Stomach (tissue), 9 donors: ENCODE measurements around the gene AQR. TPM values are rescaled to one million over a fixed set of nuclear protein-coding genes. Genes with fewer than 3 reads are reported as not detected.

Experiments
- DNase-seq, 2 donors: peaks; one replicate each; pipeline versions ENCODE4 v3.0.0 to v3.0.0-alpha.2; 2013 to 2019
- H3K27ac ChIP-seq, 5 donors: fragments of 200-600 bp in 4 of 5; sonication (generic) in 4 of 5; one replicate each; pipeline ENCODE4 v1.5.1; 2013 to 2019; ENCODE audit warnings: mild to moderate bottlenecking in 1 of 5, moderate library complexity in 1 of 5
- H3K27me3 ChIP-seq, 3 donors: fragments of 200-600 bp; sonication (generic); one replicate each; pipeline ENCODE4 v1.5.1; 2017 to 2019; ENCODE audit warnings: mixed run types in 1 of 3
- H3K36me3 ChIP-seq, 4 donors: fragments of 200-600 bp; sonication (generic); 1 replicate in 3 of 4; 2 replicates in 1 of 4; pipeline ENCODE4 v1.5.1; 2016 to 2019
- H3K4me1 ChIP-seq, 4 donors: fragments of 200-600 bp; sonication (generic); one replicate each; pipeline ENCODE4 v1.5.1; 2016 to 2019
- H3K4me3 ChIP-seq, 4 donors: fragments of 200-600 bp; sonication (generic) in 3 of 4; one replicate each; pipeline ENCODE4 v1.5.1; 2016 to 2019; ENCODE audit warnings: mild to moderate bottlenecking in 1 of 4
- H3K9me3 ChIP-seq, 4 donors: fragments of 200-600 bp; sonication (generic); one replicate each; pipeline ENCODE4 v1.5.1; 2016 to 2019
- CTCF ChIP-seq, 7 experiments: fragments of 450-650 bp in 4 of 7; fragments of 200-600 bp in 3 of 7; sonication (generic) in 3 of 7; IDR thresholded peaks; one replicate each; pipeline ENCODE4 v1.5.1; 2016 to 2019; ENCODE audit warnings: antibody characterized with exemption in 7 of 7, control low read depth in 2 of 7, mild to moderate bottlenecking in 1 of 7
- EP300 ChIP-seq: sonication (generic); formaldehyde crosslinking; IDR thresholded peaks from one replicate; pipeline ENCODE4 v1.6.1; 2017; ENCODE audit warnings: antibody characterized with exemption
- POLR2A ChIP-seq, 4 donors: fragments of 450-650 bp; IDR thresholded peaks; one replicate each; pipeline ENCODE4 v1.6.1; 2016; ENCODE audit warnings: antibody characterized with exemption in 4 of 4, control low read depth in 2 of 4, mild to moderate bottlenecking in 1 of 4, moderate library complexity in 1 of 4
- POLR2AphosphoS5 ChIP-seq, 3 donors: sonication (generic); formaldehyde crosslinking; IDR thresholded peaks; one replicate each; pipeline ENCODE4 v1.6.1; 2016; ENCODE audit warnings: antibody characterized with exemption in 3 of 3
- WGBS, 5 donors: extraction: QIAGEN DNeasy Blood & Tissue Kit in 3 of 5; methylation state at CpG; one replicate each; pipeline versions ENCODE4 v1.1.5 to v1.1.7; 2013 to 2018; 5-methylcytosine and 5-hydroxymethylcytosine counted together
- intact Hi-C: fragments of 100-400 bp; cut with DNase I; formaldehyde crosslinking; loops from one replicate; pipeline ENCODE4 v1.15.1; 2023; ENCODE audit warnings: low total_unique reads
- polyA plus RNA-seq, 3 donors: library from polyadenylated mRNA; stranded (reverse); fragments of 200-250 nt; gene quantifications; one replicate each; pipeline ENCODE4 v1.2.3, GENCODE V29; 2013
- total RNA-seq, 5 donors: library from RNA; depleted of rRNA; stranded (reverse); fragments of >200 nt; gene quantifications; one replicate each; pipeline versions ENCODE4 v1.1.0 to v1.2.3, GENCODE V29; 2014 to 2016
- donor health status: healthy with polysubstance abuse.
- donor health status: Bipolar disorder and iron deficiency.
- donor health status: healthy.

The AQR gene
- total and polyA plus RNA-seq, 8 donors: 4.5 to 54.5 (median 9.6) TPM

- 83 to 91% (median 85%) methylated on average over 7 of the region's 7 CpGs for WGBS, 5 donors
- Histone ChIP-seq H3K27me3 (no peaks in the 10 kb centered on the region), H3K4me3 (no peak overlapping the region), H3K27ac (no peak overlapping the region), H3K4me1 (no peaks in the 10 kb centered on the region), H3K9me3 (peaks cover 6 to 19% (median 10%) of the 10 kb centered on the region in 4 donors), H3K36me3 (peaks cover 24 to 91% (median 87%) of the 10 kb centered on the region in 4 donors)
- TF ChIP-seq POLR2AphosphoS5 (IDR thresholded peaks at IDR 0.05) (no peak), POLR2A (IDR thresholded peaks at IDR 0.05) (no peak), CTCF (IDR thresholded peaks at IDR 0.05) (no peak), EP300 (no peak)
- DNase-seq: no peak
- intact Hi-C loops: no loop called here
Observed at GRCh38 chr15:34892963-34893591, 76.5 kb downstream of the AQR start.

- intact Hi-C loops: no loop called here
- Histone ChIP-seq H3K9me3 (peaks cover 6 to 19% (median 10%) of the 10 kb centered on the region in 4 donors), H3K36me3 (peaks cover 20 to 93% (median 88%) of the 10 kb centered on the region in 4 donors), H3K27ac (no peak overlapping the region), H3K4me1 (no peaks in the 10 kb centered on the region), H3K27me3 (no peaks in the 10 kb centered on the region), H3K4me3 (no peak overlapping the region)
- whole genome bisulfite sequencing, 5 donors: 66 to 91% (median 78%) methylated on average over 2 of the region's 2 CpGs
- TF ChIP-seq POLR2A (IDR thresholded peaks at IDR 0.05): no peak
- no peak for DNase-seq
Observed at GRCh38 chr15:34890424-34890823, 79.1 kb downstream of the AQR start.

GRCh38 chr15:34889476-34889875, 80.1 kb downstream of the AQR start:
- H3K27ac ChIP-seq: no peak overlapping the region
- no peaks in the 10 kb centered on the region for H3K4me1 ChIP-seq
- peaks cover 23 to 99% (median 86%) of the 10 kb centered on the region in 4 donors for H3K36me3 ChIP-seq
- intact Hi-C loops: no loop called here
- no peaks in the 10 kb centered on the region for H3K27me3 ChIP-seq
- H3K4me3 ChIP-seq: no peak overlapping the region
- no peak for DNase-seq
- peaks cover 6 to 19% (median 10%) of the 10 kb centered on the region in 4 donors for H3K9me3 ChIP-seq
- WGBS, 5 donors: 82 to 94% (median 85%) methylated on average over 7 of the region's 7 CpGs
- TF ChIP-seq POLR2AphosphoS5 (IDR thresholded peaks at IDR 0.05) (no peak), POLR2A (IDR thresholded peaks at IDR 0.05) (no peak), EP300 (no peak)

- TF ChIP-seq POLR2A (IDR thresholded peaks at IDR 0.05) (no peak), EP300 (no peak), POLR2AphosphoS5 (IDR thresholded peaks at IDR 0.05) (no peak), CTCF (IDR thresholded peaks at IDR 0.05) (no peak)
- H3K4me3 ChIP-seq: no peak overlapping the region
- DNase-seq: no peak
- peaks cover 21 to 99% (median 90%) of the 10 kb centered on the region in 4 donors for H3K36me3 ChIP-seq
- H3K27ac ChIP-seq: no peak overlapping the region
- H3K9me3 ChIP-seq: no peaks in the 10 kb centered on the region
- intact Hi-C loops: no loop called here
- H3K4me1 ChIP-seq: no peaks in the 10 kb centered on the region
- H3K27me3 ChIP-seq: no peaks in the 10 kb centered on the region
Observed at GRCh38 chr15:34886134-34886533, 83.4 kb downstream of the AQR start.

GRCh38 chr15:34883633-34884032, 85.9 kb downstream of the AQR start:
- Histone ChIP-seq H3K36me3 (peaks cover 24 to 100% (median 95%) of the 10 kb centered on the region in 4 donors), H3K4me3 (no peak overlapping the region), H3K27ac (no peak overlapping the region), H3K9me3 (no peaks in the 10 kb centered on the region), H3K4me1 (no peaks in the 10 kb centered on the region), H3K27me3 (no peaks in the 10 kb centered on the region)
- no peak for TF ChIP-seq POLR2A (IDR thresholded peaks at IDR 0.05)
- no peak for TF ChIP-seq EP300
- no peak for TF ChIP-seq POLR2AphosphoS5 (IDR thresholded peaks at IDR 0.05)
- no peak for TF ChIP-seq CTCF (IDR thresholded peaks at IDR 0.05)
- intact Hi-C loops: no loop called here
- WGBS, 5 donors: 98 to 100% (median 99%) methylated on average over 2 of the region's 2 CpGs
- DNase-seq: no peak
